C4-2B (cell line): ENCODE data around the gene RBMS3.

Source experiments
- ZFX ChIP-seq: fragments of 450-650 bp; IDR thresholded peaks from 2 replicates; pipeline ENCODE4 v1.6.1; 2017
- TF ChIP-seq, protein P1 (sequence below): fragments of 450-650 bp; conservative IDR thresholded peaks from 2 replicates; pipeline ENCODE4 v1.5.1; 2017; ENCODE audit warnings: mild to moderate bottlenecking

DNA sequence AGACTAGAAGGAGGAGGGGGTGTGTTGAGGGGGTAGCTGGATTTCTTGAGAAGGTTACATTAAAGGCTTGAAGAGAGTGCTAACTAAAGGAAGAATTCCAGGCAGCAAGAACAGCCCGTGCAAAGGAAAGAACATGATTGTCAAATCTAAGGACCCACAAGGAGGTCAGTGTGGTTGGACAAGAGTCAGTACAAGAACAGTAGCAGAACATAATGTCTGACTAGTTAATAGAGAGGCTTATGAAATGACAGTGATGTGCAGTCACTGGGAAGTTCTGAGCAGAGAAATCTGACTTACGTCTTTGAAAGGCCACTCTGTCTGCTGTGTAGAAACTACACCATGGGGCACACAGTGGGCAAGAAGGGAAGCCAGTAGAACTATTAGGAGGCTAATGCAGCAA lies 19.8 kb upstream of the RBMS3 start:
- TF ChIP-seq, protein P1, sequence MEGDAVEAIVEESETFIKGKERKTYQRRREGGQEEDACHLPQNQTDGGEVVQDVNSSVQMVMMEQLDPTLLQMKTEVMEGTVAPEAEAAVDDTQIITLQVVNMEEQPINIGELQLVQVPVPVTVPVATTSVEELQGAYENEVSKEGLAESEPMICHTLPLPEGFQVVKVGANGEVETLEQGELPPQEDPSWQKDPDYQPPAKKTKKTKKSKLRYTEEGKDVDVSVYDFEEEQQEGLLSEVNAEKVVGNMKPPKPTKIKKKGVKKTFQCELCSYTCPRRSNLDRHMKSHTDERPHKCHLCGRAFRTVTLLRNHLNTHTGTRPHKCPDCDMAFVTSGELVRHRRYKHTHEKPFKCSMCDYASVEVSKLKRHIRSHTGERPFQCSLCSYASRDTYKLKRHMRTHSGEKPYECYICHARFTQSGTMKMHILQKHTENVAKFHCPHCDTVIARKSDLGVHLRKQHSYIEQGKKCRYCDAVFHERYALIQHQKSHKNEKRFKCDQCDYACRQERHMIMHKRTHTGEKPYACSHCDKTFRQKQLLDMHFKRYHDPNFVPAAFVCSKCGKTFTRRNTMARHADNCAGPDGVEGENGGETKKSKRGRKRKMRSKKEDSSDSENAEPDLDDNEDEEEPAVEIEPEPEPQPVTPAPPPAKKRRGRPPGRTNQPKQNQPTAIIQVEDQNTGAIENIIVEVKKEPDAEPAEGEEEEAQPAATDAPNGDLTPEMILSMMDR, result no peak
- TF ChIP-seq ZFX, result no peak
